ES-I3 (cell line): ENCODE data around the gene MXRA8.

Experiments used
- H3K36me3 ChIP-seq: 2 replicates; pipeline ENCODE4 v1.6.1; 2013; ENCODE audit warnings: mild to moderate bottlenecking, low read length, control low read depth, moderate library complexity; ENCODE audit not compliant: insufficient read depth
- H3K4me1 ChIP-seq: 2 replicates; pipeline ENCODE4 v1.6.1; 2013; ENCODE audit warnings: mild to moderate bottlenecking, control low read depth, low read length; ENCODE audit not compliant: insufficient read depth
- H3K9ac ChIP-seq: 2 replicates; pipeline ENCODE4 v1.6.1; 2013; ENCODE audit warnings: low read depth, mild to moderate bottlenecking, low read length, moderate library complexity
- H3K9me3 ChIP-seq: 2 replicates; pipeline ENCODE4 v1.6.1; 2013; ENCODE audit warnings: mild to moderate bottlenecking, low read length, moderate library complexity; ENCODE audit not compliant: control insufficient read depth, insufficient read depth

Gene MXRA8

DNA sequence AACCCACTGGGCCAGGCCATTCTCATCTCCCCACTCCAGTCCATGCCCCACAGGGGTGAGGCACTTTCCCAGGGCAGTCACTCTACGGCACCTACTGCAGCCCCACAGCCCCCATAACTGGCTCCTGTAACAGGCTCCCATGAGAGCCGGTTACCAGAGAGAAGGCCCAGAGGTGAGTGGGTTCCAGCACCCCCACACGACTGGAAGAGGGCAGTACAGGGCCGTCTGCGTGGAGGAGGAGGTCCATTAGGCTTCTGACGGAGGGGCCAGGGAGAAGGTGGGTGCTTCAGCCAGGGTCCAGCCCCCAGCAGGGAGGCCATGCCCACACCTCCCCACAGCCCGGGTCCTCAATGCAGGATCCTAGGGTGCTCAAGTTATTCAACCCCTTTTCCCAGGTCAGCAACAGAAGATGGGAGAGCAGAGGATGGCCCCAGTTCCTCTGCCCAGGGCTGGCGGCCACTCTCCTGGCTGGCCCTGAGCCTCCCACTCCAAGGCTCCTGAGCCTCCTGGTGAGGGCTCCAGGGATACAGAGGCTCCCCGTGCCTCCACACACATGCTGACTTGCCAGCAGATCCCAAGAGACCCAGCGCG, 52.2 kb downstream of the MXRA8 start:
- no peak overlapping the region; the same call in 1 of the 2 replicates for H3K9ac ChIP-seq
- H3K4me1 ChIP-seq: peaks cover 29% of the 10 kb centered on the region; the same call in 1 of the 2 replicates
- no peaks in the 10 kb centered on the region; the same call in 1 of the 2 replicates for H3K9me3 ChIP-seq
- peaks cover 3% of the 10 kb centered on the region; the same call in 1 of the 2 replicates for H3K36me3 ChIP-seq

DNA sequence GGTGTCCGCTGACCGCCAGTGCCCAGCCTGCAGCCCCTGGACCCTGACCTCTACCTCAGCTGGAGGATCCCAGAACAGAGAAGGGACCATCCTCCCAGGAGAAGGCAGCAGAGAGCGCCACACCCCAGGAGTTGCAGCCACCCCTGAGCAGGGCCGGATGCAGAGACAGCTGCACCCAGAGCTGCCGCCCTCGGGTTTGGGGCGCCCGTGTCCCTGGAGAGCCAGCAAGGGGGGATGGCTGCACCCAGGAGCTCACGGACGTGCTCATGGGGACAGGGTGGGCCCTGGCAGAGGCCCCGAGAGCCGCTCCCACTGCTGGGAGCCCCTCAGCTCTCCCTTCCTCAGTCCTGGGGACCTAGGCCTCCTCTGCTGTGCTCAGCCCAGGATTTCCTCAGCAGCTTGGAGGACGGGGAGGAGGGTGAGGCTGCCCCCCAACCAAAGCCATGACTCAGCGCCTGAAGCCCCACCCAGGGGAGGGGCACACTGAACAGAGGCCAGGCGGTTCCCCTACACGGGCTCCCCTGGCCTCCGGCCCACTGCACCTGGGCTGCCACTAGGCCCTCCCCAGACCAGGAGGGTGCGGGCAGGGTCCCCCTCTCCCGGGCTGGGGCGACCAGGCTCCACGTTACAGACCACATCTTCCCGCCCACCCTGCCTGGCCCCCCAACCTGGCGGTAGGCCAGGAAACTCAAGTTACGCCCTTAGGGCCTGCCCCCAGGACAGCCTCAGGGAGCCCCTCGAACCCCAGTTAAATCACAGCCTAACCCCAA, 52.9 kb downstream of the MXRA8 start:
- H3K9ac ChIP-seq: peak overlapping the region; percentile 36; the same call in 1 of the 2 replicates
- peaks cover 29% of the 10 kb centered on the region; the same call in 1 of the 2 replicates for H3K4me1 ChIP-seq
- no peaks in the 10 kb centered on the region for H3K36me3 ChIP-seq
- no peaks in the 10 kb centered on the region; the same call in 1 of the 2 replicates for H3K9me3 ChIP-seq

DNA sequence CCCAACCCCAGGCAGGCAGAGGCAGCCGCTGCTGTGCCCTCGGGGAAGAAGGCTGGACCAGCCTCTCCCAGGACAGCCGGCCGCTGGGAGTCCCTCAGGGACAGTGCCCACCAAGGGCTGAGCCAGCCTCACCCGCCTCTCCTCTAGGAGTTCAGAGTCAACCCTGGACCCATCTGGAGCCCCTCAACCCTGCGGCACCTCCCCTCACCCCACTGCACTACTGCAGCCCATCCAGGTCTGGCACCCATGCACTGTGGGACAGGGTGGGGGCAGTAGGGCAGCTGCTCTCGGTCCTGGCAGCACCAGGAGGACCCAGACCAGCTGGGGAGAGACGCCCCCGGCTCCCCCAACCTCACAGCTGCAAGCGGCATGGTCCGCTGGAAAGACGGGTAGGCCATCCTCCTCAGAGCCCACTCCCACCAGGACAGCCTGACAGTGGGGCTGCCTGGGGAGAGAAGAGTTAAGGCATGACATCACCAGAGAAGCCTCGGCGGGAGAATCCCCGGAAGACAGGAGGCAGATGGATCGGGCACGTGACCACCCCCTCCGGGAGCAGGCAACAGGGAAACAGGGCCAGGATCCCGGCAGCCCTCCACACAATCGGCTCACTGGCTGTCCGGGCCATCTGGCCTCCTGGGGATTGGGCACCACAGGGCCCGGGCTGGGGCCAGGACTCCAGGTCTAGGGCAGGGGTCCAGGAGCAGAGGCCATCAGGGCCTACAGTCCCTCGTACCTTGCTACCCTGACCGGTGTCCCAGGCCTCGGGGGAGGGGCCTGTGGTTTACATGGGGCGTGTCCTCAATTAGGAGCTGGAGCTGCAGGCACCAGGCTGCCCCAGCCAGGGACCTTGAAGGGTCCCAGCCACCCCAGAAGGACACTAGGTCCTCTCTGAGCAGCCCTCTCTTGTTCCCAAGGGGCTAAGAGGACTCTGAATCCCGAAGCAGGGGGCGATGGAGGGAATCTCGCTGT, 53.7 kb downstream of the MXRA8 start:
- peaks cover 29% of the 10 kb centered on the region; the same call in 1 of the 2 replicates for H3K4me1 ChIP-seq
- H3K9ac ChIP-seq: peak overlapping the region; percentile 36; the same call in 1 of the 2 replicates
- H3K36me3 ChIP-seq: no peaks in the 10 kb centered on the region
- no peaks in the 10 kb centered on the region; the same call in 1 of the 2 replicates for H3K9me3 ChIP-seq

DNA sequence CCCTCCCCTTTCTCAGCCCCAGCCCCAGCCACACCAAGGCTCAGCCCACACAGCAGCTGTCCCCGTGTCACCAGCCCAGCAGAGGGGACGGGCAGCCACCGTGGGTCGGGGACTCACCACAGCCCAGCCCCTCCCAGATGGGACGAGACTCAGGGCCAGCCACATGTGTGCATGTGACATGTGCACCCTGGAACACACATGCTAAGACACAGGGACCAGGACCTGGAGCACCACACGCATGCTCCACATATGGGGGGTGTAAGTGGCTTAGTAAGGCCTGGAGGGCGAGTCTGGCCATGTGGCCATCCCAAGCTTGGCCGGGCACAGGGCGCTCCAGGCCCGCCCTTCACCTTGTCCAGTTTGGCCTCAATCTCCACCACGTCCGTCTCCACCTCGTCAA, 54.6 kb downstream of the MXRA8 start:
- H3K4me1 ChIP-seq: peaks cover 29% of the 10 kb centered on the region; the same call in 1 of the 2 replicates
- H3K9ac ChIP-seq: no peak overlapping the region
- no peaks in the 10 kb centered on the region for H3K36me3 ChIP-seq
- no peaks in the 10 kb centered on the region; the same call in 1 of the 2 replicates for H3K9me3 ChIP-seq

DNA sequence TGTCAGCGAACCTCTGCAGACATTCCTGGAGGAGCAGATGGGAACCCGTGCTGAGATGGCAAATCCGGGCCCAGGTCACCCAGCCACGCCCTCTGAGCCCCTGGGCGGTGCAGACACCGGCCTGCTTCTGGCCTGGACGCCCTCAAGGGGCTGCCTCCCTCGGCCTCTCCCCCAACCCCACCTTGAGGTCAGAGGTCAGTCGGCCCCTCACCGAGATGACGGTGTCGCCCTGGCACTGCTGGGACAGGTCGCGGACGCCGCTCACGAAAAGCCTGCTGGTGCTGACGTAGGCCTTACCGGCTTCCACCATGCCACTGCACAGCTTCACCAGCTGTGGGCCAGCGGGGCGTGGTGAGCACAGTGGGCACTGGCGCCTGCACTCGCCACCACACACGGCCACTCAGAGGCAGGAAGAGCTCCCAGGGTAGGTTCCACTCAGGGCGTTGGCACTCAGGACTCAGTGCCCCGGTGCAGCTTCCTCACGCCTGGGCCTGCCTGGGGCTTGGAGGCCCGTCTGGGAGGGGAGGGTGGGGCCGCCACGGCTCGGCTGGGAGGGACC, 55.3 kb downstream of the MXRA8 start:
- no peaks in the 10 kb centered on the region for H3K36me3 ChIP-seq
- peaks cover 29% of the 10 kb centered on the region; the same call in 1 of the 2 replicates for H3K4me1 ChIP-seq
- no peak overlapping the region for H3K9ac ChIP-seq
- H3K9me3 ChIP-seq: no peaks in the 10 kb centered on the region; the same call in 1 of the 2 replicates
